Colonic mucosa (tissue), 4 donors: Measurements from ENCODE around the gene CORO2B. TPM values are rescaled to one million over a fixed set of nuclear protein-coding genes. Genes with fewer than 3 reads are reported as not detected.

ENCODE experiments used
- DNase-seq: peaks from one replicate; pipeline ENCODE4 v3.0.0-alpha.2; 2020
- H3K27ac ChIP-seq: fragments of 200-600 bp; one replicate; pipeline ENCODE4 v1.8.0; 2021
- H3K27me3 ChIP-seq: fragments of 200-600 bp; one replicate; pipeline ENCODE4 v1.8.0; 2021
- H3K36me3 ChIP-seq: fragments of 200-600 bp; one replicate; pipeline ENCODE4 v1.8.0; 2021
- H3K4me1 ChIP-seq: fragments of 200-600 bp; one replicate; pipeline ENCODE4 v1.8.0; 2021; ENCODE audit warnings: mild to moderate bottlenecking
- H3K4me3 ChIP-seq: fragments of 200-600 bp; one replicate; pipeline ENCODE4 v1.8.0; 2021
- H3K9ac ChIP-seq, 2 donors: one replicate each; pipeline ENCODE4 v1.7.0; 2013; ENCODE audit warnings: control low read depth in 2 of 2, low read depth in 2 of 2, low read length in 2 of 2
- H3K9me3 ChIP-seq: fragments of 200-600 bp; one replicate; pipeline ENCODE4 v1.8.0; 2021
- intact Hi-C: fragments of 100-400 bp; cut with DNase I; formaldehyde crosslinking; loops from one replicate; pipeline ENCODE4 v1.14.1; 2022
- total RNA-seq, 2 donors: library from RNA; stranded (reverse); fragmentation: NEBNext Ultra II Directional in 1 of 2; extraction: Animal tissue kit (Norgen Biotek cat#: 25700) in 1 of 2; gene quantifications; one replicate each; pipeline ENCODE4 v1.2.1, GENCODE V29; 2021
- TF ChIP-seq, protein P1 (sequence below): fragments of 200-600 bp; IDR thresholded peaks from one replicate; pipeline ENCODE4 v1.8.0; 2022; ENCODE audit warnings: antibody characterized with exemption, mild to moderate bottlenecking
- donor health status: healthy.
- donor health status: DM: no; HTN: no; CAD: no.
- donor health status: DM: no; HTN: no; CAD: no.

CORO2B gene
- total RNA-seq, 2 donors from 2014 or later: 0.77 to 1.2 TPM

DNA sequence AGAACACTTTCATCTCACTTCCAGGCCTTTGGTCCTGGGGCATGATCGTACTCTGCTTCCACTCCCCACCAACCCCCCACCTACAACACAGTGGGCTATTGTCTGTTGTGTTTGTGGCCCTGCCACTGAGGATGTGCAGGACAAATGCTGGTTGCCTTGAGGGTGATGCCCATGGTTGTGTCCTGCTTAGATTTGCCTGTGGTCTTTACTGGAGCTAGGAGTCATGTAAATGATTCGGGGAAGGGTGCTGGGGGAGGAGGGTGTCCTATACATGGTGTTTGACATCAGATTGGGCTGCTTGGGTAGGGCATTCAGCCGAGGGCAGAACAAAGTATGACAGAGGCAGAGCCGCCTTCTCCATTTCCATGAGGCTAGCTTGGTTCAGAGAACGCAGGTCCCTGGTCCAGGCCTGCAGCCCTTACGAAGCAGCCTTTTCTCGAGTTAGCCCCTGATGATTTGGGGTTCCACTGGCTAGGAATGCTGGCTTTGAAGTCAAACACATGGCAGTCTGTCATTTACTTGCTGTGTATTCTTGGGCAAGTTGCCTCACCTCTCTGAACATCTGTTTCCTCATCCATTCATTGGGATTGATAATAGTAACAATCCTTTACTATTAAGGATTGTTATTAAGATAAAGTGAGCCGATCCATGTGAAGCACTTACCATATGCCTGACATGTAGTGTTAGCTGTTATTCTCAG lies 6.9 kb downstream of the CORO2B start:
- TF ChIP-seq, protein P1, sequence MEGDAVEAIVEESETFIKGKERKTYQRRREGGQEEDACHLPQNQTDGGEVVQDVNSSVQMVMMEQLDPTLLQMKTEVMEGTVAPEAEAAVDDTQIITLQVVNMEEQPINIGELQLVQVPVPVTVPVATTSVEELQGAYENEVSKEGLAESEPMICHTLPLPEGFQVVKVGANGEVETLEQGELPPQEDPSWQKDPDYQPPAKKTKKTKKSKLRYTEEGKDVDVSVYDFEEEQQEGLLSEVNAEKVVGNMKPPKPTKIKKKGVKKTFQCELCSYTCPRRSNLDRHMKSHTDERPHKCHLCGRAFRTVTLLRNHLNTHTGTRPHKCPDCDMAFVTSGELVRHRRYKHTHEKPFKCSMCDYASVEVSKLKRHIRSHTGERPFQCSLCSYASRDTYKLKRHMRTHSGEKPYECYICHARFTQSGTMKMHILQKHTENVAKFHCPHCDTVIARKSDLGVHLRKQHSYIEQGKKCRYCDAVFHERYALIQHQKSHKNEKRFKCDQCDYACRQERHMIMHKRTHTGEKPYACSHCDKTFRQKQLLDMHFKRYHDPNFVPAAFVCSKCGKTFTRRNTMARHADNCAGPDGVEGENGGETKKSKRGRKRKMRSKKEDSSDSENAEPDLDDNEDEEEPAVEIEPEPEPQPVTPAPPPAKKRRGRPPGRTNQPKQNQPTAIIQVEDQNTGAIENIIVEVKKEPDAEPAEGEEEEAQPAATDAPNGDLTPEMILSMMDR: no peak
- H3K27ac ChIP-seq: no peak overlapping the region

DNA sequence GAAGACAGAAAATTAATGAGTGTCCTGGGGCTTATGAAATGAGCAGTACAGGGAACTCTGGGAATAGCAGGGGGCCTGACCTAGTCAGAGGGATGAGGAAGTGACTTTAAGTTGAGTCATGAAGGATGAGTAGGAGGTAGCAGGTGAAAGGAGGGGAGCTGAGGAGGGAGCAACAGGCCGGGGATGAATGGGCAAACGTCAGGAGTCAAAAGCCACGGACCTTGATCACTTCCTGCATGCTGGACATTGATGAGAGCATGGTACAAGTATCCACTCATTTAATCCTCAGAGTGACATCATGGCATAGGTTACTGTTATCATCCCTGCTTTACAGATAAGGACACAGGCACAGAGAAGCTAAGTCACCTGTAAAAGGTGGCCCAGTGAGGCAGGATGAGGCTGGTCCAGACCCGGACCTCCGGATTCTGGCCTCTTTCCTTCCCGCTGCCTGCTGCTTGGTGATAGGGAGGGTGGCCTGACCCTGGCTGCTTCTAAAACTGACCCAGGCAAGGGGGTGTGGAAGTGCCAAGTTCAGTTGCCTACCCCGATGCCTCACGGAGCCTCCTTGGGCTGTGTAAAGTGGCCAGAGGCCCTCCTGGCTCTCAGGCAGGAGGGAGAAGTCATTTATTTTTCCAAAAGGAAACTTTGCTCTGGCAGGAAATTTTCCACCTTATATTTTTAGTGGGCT lies 7.6 kb downstream of the CORO2B start:
- H3K27me3 ChIP-seq: no peaks in the 10 kb centered on the region
- TF ChIP-seq, protein P1: no peak
- no peak for DNase-seq
- H3K4me1 ChIP-seq: no peaks in the 10 kb centered on the region
- no peak overlapping the region for H3K4me3 ChIP-seq
- H3K27ac ChIP-seq: no peak overlapping the region
- no peaks in the 10 kb centered on the region for H3K36me3 ChIP-seq
- intact Hi-C loops: no loop called here
- no peaks in the 10 kb centered on the region for H3K9me3 ChIP-seq
- no peak overlapping the region for H3K9ac ChIP-seq

More for the DNA sequence above, 6.9 kb downstream of the CORO2B start:
- Histone ChIP-seq H3K9me3 (no peaks in the 10 kb centered on the region), H3K9ac (no peak overlapping the region), H3K27me3 (no peaks in the 10 kb centered on the region), H3K4me1 (no peaks in the 10 kb centered on the region), H3K36me3 (no peaks in the 10 kb centered on the region), H3K4me3 (no peak overlapping the region)
- DNase-seq: no peak
- intact Hi-C loops: no loop called here

DNA sequence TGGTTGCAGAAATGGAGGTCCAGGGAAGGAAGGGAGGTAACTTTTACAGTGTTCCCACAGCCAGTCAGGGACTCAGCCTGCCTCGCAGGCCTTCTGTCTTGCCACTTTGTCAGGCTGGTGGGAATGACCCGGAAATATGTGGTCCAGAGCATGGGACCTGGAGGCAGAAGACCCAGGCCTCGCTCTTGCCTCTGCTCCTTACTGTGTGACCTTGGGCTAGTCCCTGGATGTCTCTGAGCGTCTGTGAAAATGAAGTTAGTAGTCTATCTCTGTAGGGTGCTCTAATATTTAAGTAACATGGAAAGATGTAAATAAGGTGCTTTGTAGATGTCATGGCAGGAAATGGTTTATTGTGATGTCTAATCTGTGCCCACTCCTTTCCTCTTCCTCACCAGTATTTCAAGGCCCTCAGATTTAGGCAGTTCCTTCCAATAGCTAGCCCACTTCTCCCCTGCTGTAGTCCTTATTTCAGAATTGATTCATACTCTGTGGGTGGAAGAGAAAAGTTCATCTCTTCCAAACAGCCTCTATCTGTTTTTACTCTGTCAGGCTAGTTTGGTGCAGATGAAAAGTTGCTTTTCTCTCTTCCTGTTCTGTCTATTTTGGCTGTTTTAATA lies 9.1 kb downstream of the CORO2B start:
- Histone ChIP-seq H3K9me3 (no peaks in the 10 kb centered on the region), H3K4me1 (no peaks in the 10 kb centered on the region), H3K36me3 (no peaks in the 10 kb centered on the region), H3K4me3 (no peak overlapping the region), H3K27me3 (no peaks in the 10 kb centered on the region), H3K27ac (no peak overlapping the region), H3K9ac (no peak overlapping the region)
- no peak for DNase-seq
- TF ChIP-seq, protein P1: no peak
- intact Hi-C loops: no loop called here

DNA sequence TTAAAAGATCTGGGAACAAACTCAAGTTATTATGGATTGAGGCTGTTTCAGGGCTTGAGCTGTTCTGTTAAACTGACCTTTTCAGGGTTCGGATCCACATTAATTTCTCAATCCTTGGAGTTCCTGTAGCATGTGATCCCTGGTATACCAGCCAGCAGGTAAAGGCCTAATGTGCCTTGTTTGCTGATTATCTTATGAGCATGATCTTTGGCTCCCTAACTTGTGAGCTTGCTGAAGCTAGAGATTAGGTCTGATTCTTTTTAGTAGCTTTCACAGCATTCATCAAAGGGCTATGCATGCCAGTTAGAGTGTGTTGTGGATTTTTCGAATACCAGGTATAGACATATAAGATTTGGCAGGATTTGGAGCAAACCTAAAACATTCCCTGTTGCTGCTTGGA lies 10.3 kb downstream of the CORO2B start:
- Histone ChIP-seq H3K9ac (no peak overlapping the region), H3K36me3 (no peaks in the 10 kb centered on the region), H3K4me3 (no peak overlapping the region), H3K9me3 (no peaks in the 10 kb centered on the region), H3K4me1 (no peaks in the 10 kb centered on the region), H3K27ac (no peak overlapping the region), H3K27me3 (no peaks in the 10 kb centered on the region)
- no peak for DNase-seq
- intact Hi-C loops: no loop called here
- TF ChIP-seq, protein P1: no peak

DNA sequence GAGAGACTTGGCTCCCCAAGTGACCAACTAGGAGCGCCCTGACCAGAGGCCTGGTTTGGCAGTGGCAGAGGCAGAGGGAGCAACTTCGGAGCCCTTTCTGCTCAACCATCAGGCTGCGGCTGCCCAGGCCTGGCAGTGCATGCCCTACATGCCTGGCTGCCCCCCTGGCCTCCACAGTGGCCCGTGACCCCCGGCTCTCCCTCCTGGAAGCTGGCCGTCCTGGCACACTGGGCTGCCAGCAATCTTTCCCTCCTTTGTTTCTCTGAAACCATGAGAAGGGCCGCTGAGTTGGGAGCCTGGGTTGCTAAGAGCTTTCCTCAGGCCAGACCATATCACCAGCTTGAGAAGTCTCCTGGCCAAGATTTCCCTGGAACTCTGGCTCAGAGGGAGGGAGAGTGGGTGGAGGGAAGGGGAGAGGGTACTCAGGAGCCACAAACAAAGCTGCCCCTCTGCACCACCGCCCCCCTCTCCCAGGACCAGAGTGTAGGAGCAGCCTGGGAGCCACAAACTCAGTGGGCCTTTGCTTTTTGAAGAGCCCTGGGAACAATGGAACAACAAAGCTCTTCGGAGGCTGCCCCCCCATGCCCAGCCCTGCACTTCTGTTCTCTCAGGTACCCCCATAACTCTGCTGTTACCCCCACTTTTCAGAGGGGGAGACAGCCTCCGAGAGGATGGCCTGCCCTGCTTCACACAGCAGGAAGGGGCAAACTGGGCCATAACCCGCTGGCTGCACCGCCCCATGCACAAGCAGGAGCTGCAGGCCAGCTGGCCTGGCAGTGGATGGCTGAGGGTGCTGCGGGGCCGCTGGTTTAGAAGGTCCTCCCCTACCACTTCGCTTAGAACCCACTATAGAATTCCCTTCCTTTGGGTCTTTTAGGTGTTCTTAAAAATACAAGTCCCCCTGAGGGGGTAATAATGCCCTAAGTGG lies 11.3 kb downstream of the CORO2B start:
- H3K9me3 ChIP-seq: no peaks in the 10 kb centered on the region
- no peaks in the 10 kb centered on the region for H3K4me1 ChIP-seq
- H3K27ac ChIP-seq: no peak overlapping the region
- TF ChIP-seq, protein P1: no peak
- intact Hi-C loops: no loop called here
- H3K27me3 ChIP-seq: no peaks in the 10 kb centered on the region
- H3K9ac ChIP-seq: no peak overlapping the region
- no peak for DNase-seq
- H3K36me3 ChIP-seq: no peaks in the 10 kb centered on the region
- H3K4me3 ChIP-seq: no peak overlapping the region
